ENCODE measurements around the gene SLC5A3.

The SLC5A3 gene

DNA sequence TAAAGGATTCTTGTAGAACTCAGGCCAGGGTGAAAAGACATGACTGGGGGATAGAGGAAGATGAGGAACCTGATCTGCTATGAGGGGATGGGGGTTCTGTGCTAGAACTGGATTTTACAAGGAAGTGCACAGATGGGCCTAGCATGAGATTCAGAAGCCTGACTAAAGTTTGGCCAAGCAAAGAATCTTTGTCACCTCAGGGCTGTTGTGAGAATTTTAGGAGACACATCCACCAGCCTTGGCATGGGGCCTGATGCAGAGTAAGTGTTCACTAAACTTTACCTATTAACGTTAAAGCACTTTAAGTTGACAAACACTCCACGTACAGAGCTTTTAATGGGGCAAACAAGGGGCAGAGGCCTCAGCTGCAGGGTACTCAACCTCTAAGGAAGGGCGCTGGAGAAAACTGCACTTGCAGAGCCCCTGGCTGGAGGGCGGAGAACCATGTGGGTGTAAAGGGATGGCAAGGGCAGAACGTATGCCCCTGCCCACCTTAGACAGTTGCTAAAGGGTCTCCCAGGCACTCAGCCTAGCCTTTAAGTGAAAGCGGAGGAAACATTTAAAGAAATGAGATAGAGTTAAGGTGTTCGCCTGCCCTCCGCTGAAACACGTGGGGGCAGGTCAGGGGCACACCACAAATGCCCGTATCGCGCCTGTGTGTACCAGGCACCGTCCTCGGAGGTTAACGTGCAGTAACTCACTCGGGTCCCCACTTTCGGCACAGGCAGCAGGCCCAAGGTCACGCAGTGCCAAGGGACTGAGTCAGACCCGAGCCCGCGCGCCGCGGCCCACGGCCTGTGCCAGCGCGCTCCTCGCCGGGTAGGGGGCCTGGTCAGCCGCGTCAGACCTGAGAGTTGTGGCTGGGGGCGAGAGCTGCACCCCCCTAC, 990 bp upstream of the SLC5A3 start:
- peak in 1 of 4 experiments; percentile 31 for DNase-seq

DNA sequence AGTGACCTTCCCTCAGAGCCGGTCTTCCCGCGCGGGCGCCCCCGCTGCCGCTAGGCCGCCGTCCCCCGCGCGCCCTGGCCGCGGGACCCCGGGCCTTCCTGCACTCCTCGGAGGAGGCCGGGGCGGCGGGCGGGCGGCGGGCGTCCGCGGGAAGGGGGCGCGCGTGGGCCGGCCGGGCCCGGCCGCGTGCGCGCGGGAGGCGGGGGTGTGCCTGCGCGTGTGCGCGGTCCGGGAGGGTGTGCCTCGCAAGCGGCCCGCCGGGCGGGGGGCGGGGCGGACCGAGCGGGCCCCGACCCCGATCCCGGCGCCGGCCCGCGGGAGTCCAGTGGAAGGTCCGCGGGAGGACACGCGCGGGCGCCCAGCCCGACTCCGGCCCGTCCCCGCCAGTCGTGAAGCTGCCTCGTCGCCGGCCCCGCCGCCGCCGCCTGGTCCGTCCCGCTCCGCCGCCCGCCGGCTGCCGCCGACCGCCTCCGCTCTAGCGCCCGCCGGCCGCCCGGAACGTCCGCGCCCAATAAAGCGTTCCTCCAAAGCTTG, 438 bp downstream of the SLC5A3 start:
- DNase-seq, result peak in 1 of 4 experiments; percentile 49

- no peak for DNase-seq
Measured at GRCh38 chr21:34074283-34075090, 1.1 kb downstream of the SLC5A3 start.

DNA sequence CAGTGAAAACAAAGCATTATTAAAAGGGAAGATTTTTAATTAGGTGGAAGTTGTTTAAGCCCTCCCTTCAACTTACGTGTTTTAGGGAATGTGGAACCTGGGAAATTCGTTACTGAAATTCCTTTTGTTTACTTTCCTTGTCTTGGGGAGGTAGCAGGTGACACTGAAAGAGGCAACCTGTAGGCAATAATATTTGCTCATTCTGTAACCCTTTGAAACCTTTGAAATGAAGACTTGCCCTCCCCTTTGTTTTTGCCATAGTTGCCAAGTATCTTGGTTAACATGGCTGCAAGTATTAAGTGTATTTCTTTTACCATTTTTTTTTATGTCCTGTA, 1.7 kb downstream of the SLC5A3 start:
- no peak for DNase-seq

DNA sequence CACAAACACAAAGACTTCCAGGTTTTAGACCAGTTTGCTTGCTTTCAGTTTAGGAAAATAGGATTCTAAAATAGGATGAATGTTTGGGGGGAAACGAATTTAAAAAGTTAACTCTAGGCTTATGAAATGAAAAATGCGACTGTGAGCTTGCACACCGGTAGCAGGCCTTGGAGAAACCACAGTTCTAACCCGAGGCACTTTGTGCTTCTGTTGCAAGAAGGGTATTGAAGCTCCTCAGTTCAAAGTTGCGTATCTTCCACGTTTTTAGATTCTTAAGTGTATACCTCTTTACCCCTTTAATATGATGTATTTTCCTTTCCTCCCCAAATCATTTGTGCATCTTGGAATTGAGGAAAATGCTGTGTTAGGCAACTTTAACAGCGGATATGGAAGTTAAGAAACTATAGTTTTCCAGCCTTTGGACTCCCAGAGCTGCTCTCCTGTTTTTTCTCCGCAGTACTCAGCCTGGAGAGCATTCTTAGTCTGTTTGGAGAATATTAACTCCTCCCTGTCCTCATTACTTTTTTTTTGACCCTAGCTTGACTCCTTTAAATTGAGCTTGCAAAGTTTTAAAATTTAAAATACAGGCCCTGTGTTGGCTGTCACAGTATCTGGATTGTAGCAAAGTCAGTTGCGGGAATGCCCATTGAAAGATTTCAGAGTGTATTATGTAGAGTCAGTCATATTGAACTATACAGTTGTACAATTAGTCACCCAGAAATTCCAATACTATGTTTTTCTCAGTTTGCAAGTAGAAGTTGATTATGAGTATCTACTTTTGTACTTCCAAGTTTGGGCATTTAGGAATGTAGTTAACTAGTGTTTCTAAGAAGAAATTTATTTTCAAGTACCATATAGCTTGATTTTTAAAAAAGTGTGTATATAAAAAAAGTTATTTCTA, 2.6 kb downstream of the SLC5A3 start:
- no peak for DNase-seq

- no peak for DNase-seq
Measured at GRCh38 chr21:34076835-34077234, 3.5 kb downstream of the SLC5A3 start.

- DNase-seq, result no peak
Measured at GRCh38 chr21:34077888-34078287, 4.5 kb downstream of the SLC5A3 start.

GRCh38 chr21:34078915-34079314, 5.5 kb downstream of the SLC5A3 start:
- no peak for DNase-seq

DNA sequence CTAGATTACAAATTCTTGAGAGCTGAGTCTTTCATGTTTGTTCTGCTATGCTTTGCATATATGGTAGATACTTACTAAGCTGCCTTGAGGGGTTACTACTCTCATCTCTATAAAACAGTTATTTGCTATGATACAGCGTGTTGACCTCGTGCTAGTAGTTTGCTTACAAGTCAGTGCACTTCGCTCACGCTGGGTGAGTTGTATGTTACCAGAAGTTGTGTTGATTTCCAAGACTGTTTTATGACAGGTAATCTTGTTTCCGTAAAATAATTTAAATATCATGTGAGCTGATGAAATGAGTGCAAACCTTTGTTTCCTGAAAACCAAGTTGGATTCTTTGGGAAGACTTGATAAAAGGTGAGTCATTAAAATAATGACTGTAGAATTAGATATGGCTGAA, 7.3 kb downstream of the SLC5A3 start:
- DNase-seq, result no peak

DNA sequence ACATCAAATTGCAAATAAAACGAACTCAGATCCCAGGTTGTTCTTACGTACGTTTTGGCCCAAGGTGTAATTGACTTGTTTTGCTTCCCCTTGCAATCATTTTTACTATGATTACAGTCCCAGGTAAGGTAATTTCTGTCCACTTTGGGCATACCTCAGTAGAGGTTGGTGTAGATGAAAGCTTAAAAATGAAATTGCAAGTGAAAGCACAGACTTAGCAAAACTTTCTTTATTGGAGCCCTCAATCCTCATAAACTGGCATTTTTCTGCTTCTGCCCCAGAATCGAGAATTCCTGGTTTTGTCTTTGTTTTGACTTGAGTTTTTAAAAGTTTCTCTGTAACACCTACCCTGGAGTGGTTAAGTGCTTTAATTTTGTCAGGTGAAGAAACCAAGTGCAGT, 9.4 kb downstream of the SLC5A3 start:
- DNase-seq, result no peak

DNA sequence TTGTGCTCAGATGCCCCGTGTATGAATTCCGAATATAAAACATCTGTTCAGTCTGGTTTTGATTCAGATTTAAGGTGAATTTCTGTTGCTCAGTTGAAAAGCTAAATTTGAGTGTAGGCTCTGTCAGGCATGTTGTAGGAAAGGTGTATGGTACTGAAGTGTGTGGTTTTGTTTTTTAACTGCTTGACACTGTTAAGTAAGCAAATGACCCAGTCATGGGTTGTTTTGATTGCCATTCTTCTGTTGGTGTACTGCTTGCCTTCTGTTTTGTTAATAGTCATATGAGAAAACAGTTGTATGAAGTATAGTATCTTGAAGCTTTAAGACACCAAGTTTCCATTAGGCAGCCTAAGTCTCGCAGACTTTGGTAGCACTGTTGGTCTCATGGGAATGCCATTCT, 10.0 kb downstream of the SLC5A3 start:
- DNase-seq, result no peak

DNA sequence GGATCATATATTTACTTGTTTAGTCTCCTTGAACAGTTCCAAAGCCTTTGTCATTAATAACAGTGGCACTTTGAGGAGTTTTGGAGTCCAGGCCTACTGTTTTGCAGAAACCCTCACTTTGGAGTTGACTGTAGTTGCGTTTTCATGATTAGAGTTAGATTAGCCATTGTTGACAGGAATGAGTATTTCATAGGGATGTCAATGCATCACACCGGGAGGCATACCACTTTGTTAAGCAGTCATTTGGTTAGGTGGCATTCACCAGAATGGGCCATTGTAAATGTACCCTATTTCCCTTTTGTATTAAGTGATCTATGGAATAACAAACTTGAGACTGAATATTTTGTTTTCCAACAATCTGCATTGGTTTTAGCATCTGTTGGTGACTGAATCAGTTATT, 11.8 kb downstream of the SLC5A3 start:
- no peak for DNase-seq

- no peak for DNase-seq
Measured at GRCh38 chr21:34086887-34087306, 13.5 kb downstream of the SLC5A3 start.

DNA sequence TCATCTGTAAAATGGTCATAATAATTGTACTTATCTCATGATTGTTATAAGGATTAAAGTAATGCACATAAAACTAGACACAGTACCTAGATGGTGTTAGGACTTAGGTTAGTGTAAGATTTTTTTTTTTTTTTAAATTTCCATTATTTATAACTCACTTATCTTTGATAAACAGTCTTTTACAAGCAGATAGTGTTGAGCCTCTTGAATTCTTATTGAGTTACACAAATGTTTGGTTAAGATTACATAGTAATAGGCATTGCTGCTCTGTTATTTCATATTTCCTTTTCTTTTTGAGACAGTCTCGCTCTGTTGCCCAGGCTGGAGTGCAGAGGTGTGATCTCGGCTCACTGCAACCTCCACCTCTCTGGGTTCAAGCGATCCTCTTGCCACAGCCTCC, 15.4 kb downstream of the SLC5A3 start:
- DNase-seq, result no peak

GRCh38 chr21:34091032-34091431, 17.7 kb downstream of the SLC5A3 start:
- DNase-seq, result no peak

GRCh38 chr21:34091607-34092006, 18.2 kb downstream of the SLC5A3 start:
- DNase-seq, result no peak

DNA sequence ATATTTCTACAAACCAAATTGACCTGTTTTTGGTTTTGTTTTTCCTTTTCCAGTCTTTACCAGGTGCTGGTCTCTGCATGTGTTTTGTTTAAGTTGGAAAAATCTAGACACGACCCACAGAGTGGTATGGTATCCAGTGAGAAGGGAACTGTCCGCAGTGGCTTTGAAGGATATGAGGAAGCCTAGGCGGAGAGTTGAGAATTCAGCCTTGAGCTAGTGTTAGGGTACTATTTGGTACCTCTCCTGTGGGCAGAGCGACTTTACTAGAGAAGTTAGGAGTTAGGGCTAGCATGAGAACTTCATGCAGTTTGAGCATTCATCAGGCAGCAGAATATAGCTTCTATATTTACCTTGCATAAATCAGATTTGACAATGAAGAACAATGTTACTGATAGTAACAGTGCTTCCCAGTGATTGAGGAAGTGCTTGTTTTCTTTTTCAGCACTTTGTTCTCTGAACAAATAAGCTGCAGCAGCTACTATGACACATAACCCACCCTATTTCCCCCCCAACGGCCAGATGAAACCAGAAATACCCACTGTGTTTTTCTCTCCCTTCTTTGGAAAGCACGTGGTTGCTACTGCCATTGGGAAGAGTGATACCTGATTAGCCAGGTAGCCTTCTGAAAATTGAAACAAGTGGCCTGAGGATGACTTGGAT, 19.0 kb downstream of the SLC5A3 start:
- no peak for DNase-seq

DNA sequence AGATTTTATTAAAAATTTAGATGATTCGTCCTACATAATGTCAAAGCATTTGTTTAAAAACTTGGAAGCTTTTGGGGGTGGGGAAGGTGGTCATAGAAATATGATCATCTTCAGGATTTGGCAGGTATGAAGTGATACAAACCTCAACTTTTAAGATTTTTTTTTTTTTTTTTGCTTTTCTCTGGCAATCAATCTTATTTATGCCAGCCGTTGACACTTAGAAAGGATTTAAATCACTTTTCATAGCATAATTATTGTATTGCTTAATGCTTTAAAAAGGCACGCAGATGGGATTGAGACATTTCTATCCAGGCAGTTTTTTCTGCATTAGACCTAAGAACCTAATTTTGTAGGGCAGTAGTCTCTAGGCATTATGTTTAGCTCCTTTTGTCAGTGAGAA, 19.7 kb downstream of the SLC5A3 start:
- DNase-seq, result no peak

GRCh38 chr21:34094949-34095348, 21.6 kb downstream of the SLC5A3 start:
- no peak for DNase-seq

DNA sequence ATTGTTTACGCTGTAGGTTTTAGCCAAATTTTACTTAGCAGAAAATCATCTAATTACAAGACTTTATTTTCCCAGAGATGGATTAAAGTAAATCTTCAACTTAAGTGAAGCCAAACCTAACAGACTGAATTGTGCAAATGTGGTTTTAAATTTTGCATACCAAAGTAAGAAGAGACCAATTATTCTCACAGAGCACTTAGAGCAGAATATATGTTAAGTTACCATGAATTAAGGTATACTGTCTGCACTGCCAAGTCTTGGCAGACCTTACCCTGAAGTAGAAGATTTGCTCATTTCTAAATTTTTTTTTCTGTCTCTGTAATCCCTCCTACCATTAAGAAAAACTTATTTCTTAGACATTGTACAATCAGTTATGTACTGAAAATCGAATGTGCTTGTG, 24.1 kb downstream of the SLC5A3 start:
- no peak for DNase-seq

DNA sequence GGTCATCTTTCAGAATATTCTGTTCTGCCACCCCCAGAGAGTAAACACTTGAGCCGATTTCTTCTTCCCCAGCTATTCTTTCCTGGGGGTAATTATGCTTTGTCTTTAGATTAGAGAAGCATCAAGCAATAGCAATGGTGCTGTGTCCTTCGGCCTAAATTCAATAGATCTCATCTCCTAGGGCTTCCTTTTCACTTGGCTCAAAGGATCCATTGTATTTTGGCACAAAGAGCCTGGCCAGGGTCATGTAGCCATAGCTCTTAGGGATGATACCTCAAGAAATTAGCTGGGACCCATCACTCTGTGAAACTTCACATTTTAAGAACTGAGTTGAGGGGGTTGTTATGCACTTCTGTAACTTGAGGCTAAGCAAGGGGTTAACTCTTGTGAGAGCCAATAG, 27.0 kb downstream of the SLC5A3 start:
- DNase-seq, result no peak

DNA sequence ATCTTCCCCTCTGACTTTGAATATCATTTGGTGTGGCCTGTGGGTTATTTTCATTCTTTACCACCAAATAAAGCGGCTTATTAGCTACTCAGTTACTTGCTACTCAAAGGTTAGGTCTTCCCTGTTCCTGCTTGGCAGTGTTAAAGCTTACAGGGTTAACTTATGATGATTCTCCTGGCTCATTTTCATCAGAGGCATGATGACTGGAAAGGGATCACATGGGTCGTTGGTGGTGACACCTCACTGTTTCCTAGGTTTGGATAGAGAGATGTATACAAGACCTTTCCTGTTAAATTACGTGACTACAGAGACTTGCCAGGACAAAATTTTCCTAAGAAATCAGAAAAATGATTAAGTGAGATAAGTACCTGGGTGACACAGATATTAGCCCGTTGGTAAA, 27.4 kb downstream of the SLC5A3 start:
- DNase-seq, result no peak
